GM12878 (cell line): Measurements from ENCODE around the gene CCBE1. TPM values are rescaled to one million over a fixed set of nuclear protein-coding genes. Genes with fewer than 3 reads are reported as not detected.

Experiments used
- ATAC-seq: fragments of 200-7000 bp; cut with Tn5 transposase; 3 replicates; pipeline ENCODE4 v1.9.1; 2020; ENCODE audit warnings: mild to moderate bottlenecking, moderate library complexity
- BruUV-seq: library from RNA; stranded (reverse); fragments of 400-500 nt; replicated peaks from 2 replicates; lab custom pipeline; 2021; lab: Mats Ljungman, UMichigan
- CTCF ChIA-PET: fragments of 300-600 bp; sonication (Branson Sonifier 250); formaldehyde crosslinking; extraction: SDS; loops from one replicate; lab custom pipeline; 2021; ENCODE audit warnings: inconsistent platforms; lab: Yijun Ruan, JAX
- POLR2A ChIA-PET: fragments of 350-600 bp; formaldehyde crosslinking; extraction: SDS; loops from one replicate; lab custom pipeline; 2021; ENCODE audit warnings: inconsistent platforms; lab: Charles Lee
- RAD21 ChIA-PET: fragments of 300-600 bp; sonication (Branson Sonifier 250); formaldehyde crosslinking; loops from one replicate; lab custom pipeline; 2023; ENCODE audit warnings: antibody characterized with exemption; ENCODE audit not compliant: unreplicated experiment; lab: Charles Lee
- SMC1A ChIA-PET: fragments of 300-600 bp; sonication (Branson Sonifier 250); formaldehyde crosslinking; loops from one replicate; lab custom pipeline; 2023; ENCODE audit not compliant: unreplicated experiment, uncharacterized antibody; lab: Charles Lee
- DNase-seq: peaks from one replicate; pipeline ENCODE4 v3.0.0-alpha.2; 2011; ENCODE audit warnings: low read depth, low spot score
- FAIRE-seq: peaks from 3 replicates; lab custom pipeline; 2011; peaks lifted over from hg19 to GRCh38; lab: Jason Lieb, UNC
- H2AFZ ChIP-seq: 2 replicates; pipeline ENCODE4 v1.6.0; 2011; ENCODE audit warnings: low read depth, low read length, control low read depth; ENCODE audit not compliant: control insufficient read depth
- H3K27ac ChIP-seq: 2 replicates; pipeline ENCODE4 v1.5.1; 2011; ENCODE audit warnings: control low read depth; ENCODE audit not compliant: control insufficient read depth, insufficient read depth
- H3K27me3 ChIP-seq, 2 experiments: replicated peaks in 1 of 2; 2 replicates each; pipeline versions ENCODE4 v1.6.0 to v1.6.1; 2011; ENCODE audit warnings: low read length in 1 of 2; ENCODE audit not compliant: control insufficient read depth in 2 of 2, insufficient read depth in 2 of 2
- H3K36me3 ChIP-seq, 2 experiments: 2 replicates each; pipeline ENCODE4 v1.5.1; 2011; ENCODE audit warnings: low read length in 1 of 2; ENCODE audit not compliant: control insufficient read depth in 2 of 2, insufficient read depth in 2 of 2
- H3K4me1 ChIP-seq: 2 replicates; pipeline ENCODE4 v1.6.1; 2011; ENCODE audit warnings: mild to moderate bottlenecking, low read length, moderate library complexity, mixed read lengths; ENCODE audit not compliant: control insufficient read depth, insufficient read depth
- H3K4me2 ChIP-seq: 2 replicates; pipeline ENCODE4 v1.6.0; 2011; ENCODE audit warnings: control low read depth; ENCODE audit not compliant: control insufficient read depth, insufficient read depth
- H3K4me3 ChIP-seq: fragments of 200-600 bp; sonication (generic); 2 replicates; pipeline ENCODE4 v1.5.1; 2016
- H3K79me2 ChIP-seq: 2 replicates; pipeline ENCODE4 v1.6.0; 2011; ENCODE audit warnings: low read length; ENCODE audit not compliant: control insufficient read depth, insufficient read depth
- H3K9ac ChIP-seq: 2 replicates; pipeline ENCODE4 v1.8.0; 2011; ENCODE audit warnings: low read length, control low read depth, mixed read lengths; ENCODE audit not compliant: control insufficient read depth, insufficient read depth
- H3K9me3 ChIP-seq: replicated peaks from 3 replicates; pipeline ENCODE4 v1.5.1; 2011; ENCODE audit warnings: mild to moderate bottlenecking, low read length; ENCODE audit not compliant: control insufficient read depth, insufficient read depth
- H4K20me1 ChIP-seq: 2 replicates; pipeline ENCODE4 v1.6.0; 2011; ENCODE audit not compliant: control insufficient read depth, insufficient read depth
- CREB1 ChIP-seq: IDR thresholded peaks from 2 replicates; pipeline ENCODE4 v1.6.1; 2012; ENCODE audit warnings: low read depth, mild to moderate bottlenecking, inconsistent platforms
- CTCF ChIP-seq, 3 experiments: IDR thresholded peaks in 2 of 3; conservative IDR thresholded peaks in 1 of 3; 2 replicates each; pipeline ENCODE4 v1.5.1; 2011; ENCODE audit warnings: low read depth in 3 of 3, low read length in 3 of 3, mild to moderate bottlenecking in 3 of 3, control low read depth in 2 of 3, moderate library complexity in 2 of 3, inconsistent platforms in 1 of 3, mixed read lengths in 1 of 3; ENCODE audit not compliant: control insufficient read depth in 2 of 3, insufficient read depth in 1 of 3; ENCODE audit errors: extremely low read depth in 1 of 3
- ELK1 ChIP-seq: IDR thresholded peaks from 2 replicates; pipeline ENCODE4 v1.6.1; 2012; ENCODE audit warnings: low read depth, low read length, improper control_type of control experiment
- HDAC6 ChIP-seq: fragments of 200-600 bp; sonication (generic); IDR thresholded peaks from one replicate; pipeline ENCODE4 v1.8.0; 2017; ENCODE audit warnings: antibody characterized with exemption; ENCODE audit not compliant: unreplicated experiment
- IKZF1 ChIP-seq: fragments of 450-650 bp; conservative IDR thresholded peaks from 2 replicates; pipeline ENCODE4 v1.6.1; 2017; ENCODE audit warnings: antibody characterized with exemption, mild to moderate bottlenecking
- IKZF2 ChIP-seq, 2 experiments: fragments of 450-650 bp; IDR thresholded peaks; 2 replicates each; pipeline ENCODE4 v1.6.1; 2017; ENCODE audit warnings: mild to moderate bottlenecking in 2 of 2, moderate library complexity in 2 of 2
- LARP7 ChIP-seq: fragments of 450-650 bp; IDR thresholded peaks from 2 replicates; pipeline ENCODE4 v1.6.1; 2017; ENCODE audit warnings: mild to moderate bottlenecking
- MYC ChIP-seq: IDR thresholded peaks from 2 replicates; pipeline ENCODE4 v1.6.1; 2011; ENCODE audit warnings: mild to moderate bottlenecking, low read length, moderate library complexity, inconsistent platforms; ENCODE audit not compliant: insufficient read depth, insufficient replicate concordance, insufficient read length, severe bottlenecking
- POU2F2 ChIP-seq: IDR thresholded peaks from 3 replicates; pipeline ENCODE4 v1.6.1; 2011; ENCODE audit warnings: low read depth, mild to moderate bottlenecking, low read length, borderline replicate concordance
- RAD51 ChIP-seq: fragments of 450-650 bp; IDR thresholded peaks from 2 replicates; pipeline ENCODE4 v1.6.1; 2016; ENCODE audit warnings: moderate library complexity, mild to moderate bottlenecking, inconsistent platforms
- REST ChIP-seq: IDR thresholded peaks from 2 replicates; pipeline ENCODE4 v1.6.1; 2012; ENCODE audit warnings: mild to moderate bottlenecking, low read depth, low read length
- SIX5 ChIP-seq: IDR thresholded peaks from 2 replicates; pipeline ENCODE4 v1.6.1; 2011; ENCODE audit warnings: mild to moderate bottlenecking, low read depth, low read length, moderate library complexity; ENCODE audit not compliant: severe bottlenecking
- SREBF1 ChIP-seq: IDR thresholded peaks from 2 replicates; pipeline ENCODE4 v1.6.1; 2012; ENCODE audit warnings: mild to moderate bottlenecking, low read length
- SRF ChIP-seq, 2 experiments: IDR thresholded peaks; 2 replicates each; pipeline ENCODE4 v1.6.1; 2011; ENCODE audit warnings: low read depth in 2 of 2, low read length in 2 of 2, mild to moderate bottlenecking in 1 of 2, moderate library complexity in 1 of 2
- STAT3 ChIP-seq: IDR thresholded peaks from 2 replicates; pipeline ENCODE4 v1.6.1; 2011; ENCODE audit warnings: low read depth, low read length, improper control_type of control experiment
- WGBS: methylation state at CpG from one replicate; pipeline ENCODE4 v1.1.6; 2016; ENCODE audit warnings: low lambda C conversion rate; ENCODE audit not compliant: insufficient replicate concordance, insufficient coverage; ENCODE audit errors: missing lambda C conversion rate; 5-methylcytosine and 5-hydroxymethylcytosine counted together
- in situ Hi-C: fragments of 300-500 bp; cut with MboI; formaldehyde crosslinking; loops from 9 replicates; pipeline ENCODE4 v1.14.3; 2018; ENCODE audit warnings: mixed read lengths
- intact Hi-C: fragments of 100-400 bp; cut with micrococcal nuclease; formaldehyde crosslinking; loops from one replicate; pipeline ENCODE4 v1.14.2; 2022; ENCODE audit not compliant: unreplicated experiment
- polyA plus RNA-seq, 11 experiments: library from polyadenylated mRNA; depleted of rRNA in 4 of 11; unstranded in 6 of 11; stranded (reverse) in 5 of 11; fragments of >200 nt; fragmentation: Nextera tagmentation in 4 of 11; fragmentation: Illumina TruSeq in 1 of 11; extraction: Ambion mirVana in 4 of 11; extraction: Trizol in 1 of 11; gene quantifications; 1 replicate in 1 of 11; 2 replicates in 10 of 11; pipeline versions ENCODE4 v1.2.1 to v1.2.3, GENCODE V29; 2011 to 2016; ENCODE audit warnings: inconsistent platforms in 2 of 11, missing spikeins in 2 of 11, low read depth in 1 of 11
- total RNA-seq, 4 experiments: library from RNA; depleted of rRNA in 3 of 4; stranded (reverse); fragments of >200 nt in 3 of 4; fragmentation: Illumina TruSeq in 1 of 4; extraction: Trizol in 1 of 4; gene quantifications; 2 replicates each; pipeline versions ENCODE4 v1.2.1 to v1.2.3, GENCODE V29; 2013 to 2021
- TF ChIP-seq, protein P1 (sequence below): fragments of 450-650 bp; conservative IDR thresholded peaks from 2 replicates; pipeline ENCODE4 v1.6.1; 2017; ENCODE audit warnings: mild to moderate bottlenecking, moderate library complexity

Gene CCBE1
- total and polyA plus RNA-seq, 10 of the 15 experiments (the other 5 are each of a cell fraction or from before 2014, with no cell fraction given) = 0.03 to 0.49 (median 0.04) TPM; not detected in 7

DNA sequence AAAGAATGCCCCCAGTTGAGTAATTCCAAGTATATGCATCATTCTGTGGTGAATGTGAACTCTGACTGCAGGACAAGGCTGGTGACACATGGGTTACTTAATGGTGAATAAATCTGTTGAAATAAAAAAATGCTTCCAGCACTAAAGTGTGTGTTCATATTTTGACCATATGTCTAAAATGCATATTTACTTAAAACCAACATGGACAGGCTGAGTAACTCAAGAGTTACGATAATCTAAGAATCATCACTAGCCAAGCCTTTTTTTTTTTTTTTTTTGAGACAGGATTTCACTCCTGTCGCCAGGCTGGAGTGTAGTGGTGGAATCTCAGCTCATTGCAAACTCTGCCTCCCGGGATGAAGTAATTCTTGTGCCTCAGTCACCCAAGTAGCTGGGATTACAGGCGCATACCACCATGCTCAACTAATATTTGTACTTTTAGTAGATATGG is 47.1 kb upstream of the CCBE1 start:
- H3K9ac ChIP-seq = no peak overlapping the region
- no peaks in the 10 kb centered on the region for H3K4me1 ChIP-seq
- intact Hi-C loops = no loop called here
- ATAC-seq (no peak), DNase-seq (no peak), FAIRE-seq (no peak)
- no peak overlapping the region for H3K27ac ChIP-seq
- in situ Hi-C loops = no loop called here
- WGBS = 24% methylated on average over 4 of the region's 4 CpGs
- H3K36me3 ChIP-seq = no peaks in the 10 kb centered on the region
- SMC1A ChIA-PET = interaction anchor here (0.6 kb wide), 1 partner anchor 309 kb away, joined by 3 read pairs; no protein-coding TSS in a partner anchor
- no peaks in the 10 kb centered on the region for H4K20me1 ChIP-seq
- TF ChIP-seq RAD51 (no peak), SRF (IDR thresholded peaks at IDR 0.05; ENCODE audit: low read depth in 2 of 2, low read length in 2 of 2) (no peak), HDAC6 (no peak), STAT3 (no peak), CREB1 (no peak), CTCF (IDR thresholded peaks at IDR 0.05 in 2 of 3, conservative IDR thresholded peaks at IDR 0.05 in 1 of 3; ENCODE audit: control insufficient read depth in 2 of 3, extremely low read depth in 1 of 3, insufficient read depth in 1 of 3, low read depth in 3 of 3, low read length in 3 of 3) (no peak), MYC (no peak), IKZF2 (IDR thresholded peaks at IDR 0.05) (no peak), ELK1 (no peak), IKZF1 (no peak), REST (no peak), POU2F2 (no peak), LARP7 (no peak), SREBF1 (no peak), SIX5 (no peak)
- TF ChIP-seq, protein P1, sequence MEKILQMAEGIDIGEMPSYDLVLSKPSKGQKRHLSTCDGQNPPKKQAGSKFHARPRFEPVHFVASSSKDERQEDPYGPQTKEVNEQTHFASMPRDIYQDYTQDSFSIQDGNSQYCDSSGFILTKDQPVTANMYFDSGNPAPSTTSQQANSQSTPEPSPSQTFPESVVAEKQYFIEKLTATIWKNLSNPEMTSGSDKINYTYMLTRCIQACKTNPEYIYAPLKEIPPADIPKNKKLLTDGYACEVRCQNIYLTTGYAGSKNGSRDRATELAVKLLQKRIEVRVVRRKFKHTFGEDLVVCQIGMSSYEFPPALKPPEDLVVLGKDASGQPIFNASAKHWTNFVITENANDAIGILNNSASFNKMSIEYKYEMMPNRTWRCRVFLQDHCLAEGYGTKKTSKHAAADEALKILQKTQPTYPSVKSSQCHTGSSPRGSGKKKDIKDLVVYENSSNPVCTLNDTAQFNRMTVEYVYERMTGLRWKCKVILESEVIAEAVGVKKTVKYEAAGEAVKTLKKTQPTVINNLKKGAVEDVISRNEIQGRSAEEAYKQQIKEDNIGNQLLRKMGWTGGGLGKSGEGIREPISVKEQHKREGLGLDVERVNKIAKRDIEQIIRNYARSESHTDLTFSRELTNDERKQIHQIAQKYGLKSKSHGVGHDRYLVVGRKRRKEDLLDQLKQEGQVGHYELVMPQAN = no peak
- BruUV-seq = no TSS peak
- no peak overlapping the region for H3K4me3 ChIP-seq
- no peaks in the 10 kb centered on the region; a peak in 1 of 4 replicates for H3K27me3 ChIP-seq
- no peak overlapping the region for H2AFZ ChIP-seq
- CTCF ChIA-PET = interaction anchor here (0.5 to 0.9 kb wide), 3 partner anchors 80 to 1726 kb away, joined by 3 to 4 read pairs (median 3); no protein-coding TSS in a partner anchor
- H3K9me3 ChIP-seq = no peaks in the 10 kb centered on the region
- POLR2A ChIA-PET = no interaction called here
- no peak overlapping the region for H3K4me2 ChIP-seq
- RAD21 ChIA-PET = no interaction called here
- no peaks in the 10 kb centered on the region for H3K79me2 ChIP-seq
